Placental epithelial cell (primary cell): ENCODE results near the gene FBXO11. TPM values are rescaled to one million over a fixed set of nuclear protein-coding genes. Genes with fewer than 3 reads are reported as not detected.

ENCODE experiments used
- small RNA-seq: library from RNA; depleted of rRNA; stranded (forward); fragments of <200 nt; gene quantifications from one replicate; pipeline ENCODE3, GENCODE V24; 2012
- total RNA-seq: library from RNA; depleted of rRNA; stranded (reverse); fragments of >200 nt; gene quantifications from 2 replicates; pipeline ENCODE4 v1.2.3, GENCODE V29; 2012

Gene FBXO11
- 35.1 and 58.9 TPM in 2 replicates for total RNA-seq

GRCh38 chr2:47906157-47907038 lies at the start of gene FBXO11:
Gene FBXO11, minus strand, starts transcription at chr2:47906498. Its CDS starts 778 bp downstream, at chr2:47905720.

GRCh38 chr2:47782671-47783485 lies 123.4 kb downstream of the FBXO11 start, which contains the start of gene MSH6:
Gene MSH6, plus strand, starts transcription at chr2:47783145. Its CDS starts 89 bp downstream, at chr2:47783234.

Small RNAs within 50 kb of the gene (small RNA-seq; reads per million reads assigned to genes)
- gene RF00026 (not detected), gene RPL36AP15 (not detected)

Other genes with a start within 250 kb of the FBXO11 start
- gene MSH6, start 123.4 kb downstream of the FBXO11 start, total RNA-seq: 58.7 and 62.8 TPM in 2 replicates